GM19438 (cell line): ENCODE results near the gene SETD4.

Experiments used
- ATAC-seq: cut with Tn5 transposase; IDR thresholded peaks from one replicate; pipeline ENCODE4 v1.9.1; 2021; ENCODE audit warnings: low read depth; ENCODE audit not compliant: unreplicated experiment

SETD4 gene

DNA sequence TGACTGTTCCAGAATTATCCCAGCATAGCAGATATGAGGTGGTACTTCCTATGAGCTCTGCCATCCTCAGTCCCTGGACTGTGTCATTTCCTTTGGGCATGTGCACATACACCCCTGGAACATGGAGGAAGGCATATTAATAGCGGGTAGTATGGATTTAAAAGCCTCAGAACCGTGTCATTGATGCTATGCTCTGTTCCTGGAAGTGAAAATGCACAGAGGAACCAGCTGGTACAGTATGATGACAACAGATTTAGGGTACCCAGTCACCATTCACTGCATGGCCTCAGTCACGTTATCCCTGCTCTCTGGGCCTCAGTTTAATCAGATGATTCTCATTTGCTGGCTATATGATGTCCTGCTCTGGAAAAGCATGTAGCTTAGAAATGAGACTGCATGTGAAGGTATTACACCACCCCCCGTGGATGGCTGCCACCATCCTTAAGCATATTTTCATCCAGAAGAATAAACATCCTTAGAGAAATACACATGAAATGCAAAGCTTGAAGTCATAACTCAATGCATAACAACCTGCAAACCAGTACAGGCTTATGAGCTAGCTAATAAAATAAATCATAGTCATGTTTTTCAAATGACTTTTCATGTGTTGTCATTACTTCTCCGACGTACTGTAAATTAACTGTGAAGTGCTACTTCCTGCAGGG lies 37.8 kb downstream of the SETD4 start:
- ATAC-seq, result no peak

DNA sequence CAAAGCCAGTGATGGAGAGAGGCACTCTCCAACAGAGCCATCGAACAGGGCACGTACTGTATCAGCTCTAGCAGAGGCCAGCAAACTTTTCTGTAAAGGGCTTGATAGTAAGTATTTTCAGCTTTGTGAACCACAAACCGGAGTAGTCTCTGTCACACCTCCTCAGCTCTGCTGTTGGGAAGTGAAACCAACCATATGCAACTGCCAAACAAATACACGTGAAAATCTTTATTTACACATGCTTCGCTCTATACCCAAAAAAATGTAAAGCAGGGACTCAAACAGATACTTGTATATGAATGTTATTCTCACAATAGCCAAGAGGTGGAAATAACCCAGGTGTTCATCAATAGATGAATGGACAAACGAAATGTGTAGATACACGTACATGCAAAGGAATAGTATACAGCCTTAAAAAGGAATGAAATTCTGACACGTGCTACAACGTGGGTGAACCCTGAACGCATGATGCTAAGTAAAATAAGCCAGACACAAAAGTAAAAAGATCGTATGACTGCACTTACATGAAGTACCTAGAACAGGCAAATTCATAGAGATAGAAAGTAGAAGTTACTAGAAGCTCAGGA lies 39.0 kb downstream of the SETD4 start:
- ATAC-seq, result peak; percentile 86

DNA sequence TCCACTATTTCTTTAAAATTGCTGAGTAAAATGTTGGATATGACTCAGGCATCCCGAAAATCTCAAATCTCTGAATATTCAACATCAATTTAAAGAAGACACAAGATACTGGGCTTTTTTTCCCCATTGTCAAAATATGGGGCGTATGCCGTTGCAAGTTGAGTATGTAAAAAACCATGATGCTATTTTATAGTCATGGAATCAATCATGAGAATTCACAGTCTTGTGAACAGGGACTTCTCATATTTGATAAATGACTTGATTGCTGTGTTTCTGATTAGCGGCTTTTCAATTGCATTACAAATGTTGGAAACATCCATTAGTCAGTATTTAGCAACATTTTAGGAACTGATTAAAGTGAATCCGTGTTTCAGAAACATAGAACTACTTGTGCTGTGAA lies 45.3 kb downstream of the SETD4 start:
- ATAC-seq, result no peak

DNA sequence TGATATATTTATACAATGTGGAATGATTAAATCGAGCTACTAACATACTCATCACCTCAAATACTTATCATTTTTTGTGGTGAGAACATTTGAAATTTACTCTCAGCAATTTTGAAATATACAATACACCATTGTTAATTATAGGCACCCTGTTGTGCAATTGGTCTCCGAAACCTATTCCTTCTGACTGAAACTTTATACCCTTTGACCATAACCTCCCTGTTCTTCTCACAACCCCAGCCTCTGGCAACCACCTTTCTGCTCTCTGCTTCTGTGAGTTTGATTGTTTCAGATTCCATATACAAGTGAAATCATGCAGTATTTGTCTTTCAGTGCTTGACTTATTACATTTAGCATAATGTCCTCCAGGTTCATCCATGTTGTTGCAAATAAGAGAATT lies 49.5 kb downstream of the SETD4 start:
- no peak for ATAC-seq

DNA sequence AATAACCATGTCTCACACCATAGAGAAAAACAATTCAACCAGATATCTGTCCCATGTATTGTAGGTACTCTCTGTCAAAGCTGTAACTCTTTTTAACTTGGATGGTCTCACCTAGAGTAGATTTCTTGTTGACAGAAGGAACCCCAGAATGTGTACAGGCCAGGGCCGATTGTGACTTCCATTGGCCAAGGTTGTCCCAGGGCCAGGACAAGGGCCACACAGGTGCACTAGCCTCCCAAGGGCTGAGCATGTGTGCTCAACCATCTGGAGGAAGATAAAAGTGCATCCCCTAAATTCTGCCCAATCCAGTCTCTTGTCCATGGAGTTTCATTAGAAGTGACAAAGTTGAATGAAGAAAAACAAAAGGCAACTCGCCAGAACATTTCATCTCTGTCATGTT lies 51.8 kb downstream of the SETD4 start:
- ATAC-seq, result no peak

DNA sequence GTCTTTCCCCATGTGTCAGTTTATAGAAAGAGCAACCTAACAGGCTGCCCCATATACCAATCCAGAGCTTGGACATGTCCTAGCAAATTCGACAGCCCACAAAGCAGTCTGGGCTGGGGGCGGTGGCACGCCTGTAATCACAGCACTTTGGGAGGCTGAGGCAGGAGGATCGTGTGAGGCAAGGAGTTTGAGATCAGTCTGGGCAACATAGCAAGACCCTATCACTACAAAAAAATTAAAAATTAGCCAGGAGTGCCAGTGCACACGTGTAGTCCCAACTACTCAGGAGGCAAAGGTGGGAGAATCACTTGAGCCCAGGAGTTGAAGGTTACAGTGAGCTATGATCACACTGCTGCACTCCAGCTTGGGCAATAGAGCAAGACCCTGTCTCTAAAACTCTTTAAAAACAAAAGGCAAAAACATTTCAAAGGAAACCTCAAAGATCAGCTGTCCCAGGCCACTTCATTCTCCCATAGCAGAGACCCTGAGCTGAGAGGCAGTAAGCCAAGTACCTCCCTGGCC lies 54.4 kb downstream of the SETD4 start:
- ATAC-seq, result no peak

DNA sequence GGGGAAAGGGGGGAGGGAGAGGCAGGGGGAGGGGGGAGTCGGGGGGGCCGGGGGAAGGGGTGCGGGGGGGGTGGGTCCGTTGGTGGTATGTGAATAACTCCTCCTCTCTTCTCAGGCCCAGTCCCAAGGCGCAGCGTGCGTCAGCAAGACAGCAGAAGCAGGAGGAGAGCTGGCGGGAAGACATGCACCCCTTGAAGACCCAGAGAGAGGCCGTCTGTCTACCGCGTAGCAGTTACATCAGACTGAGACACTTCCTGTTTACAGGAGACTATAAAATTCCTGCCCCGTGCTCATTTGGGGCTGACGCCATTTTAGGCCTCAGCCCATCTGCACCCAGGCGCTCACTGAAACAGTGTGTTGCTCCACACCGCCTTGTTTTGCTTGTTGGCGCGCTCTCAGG lies 55.3 kb downstream of the SETD4 start:
- ATAC-seq, result no peak

DNA sequence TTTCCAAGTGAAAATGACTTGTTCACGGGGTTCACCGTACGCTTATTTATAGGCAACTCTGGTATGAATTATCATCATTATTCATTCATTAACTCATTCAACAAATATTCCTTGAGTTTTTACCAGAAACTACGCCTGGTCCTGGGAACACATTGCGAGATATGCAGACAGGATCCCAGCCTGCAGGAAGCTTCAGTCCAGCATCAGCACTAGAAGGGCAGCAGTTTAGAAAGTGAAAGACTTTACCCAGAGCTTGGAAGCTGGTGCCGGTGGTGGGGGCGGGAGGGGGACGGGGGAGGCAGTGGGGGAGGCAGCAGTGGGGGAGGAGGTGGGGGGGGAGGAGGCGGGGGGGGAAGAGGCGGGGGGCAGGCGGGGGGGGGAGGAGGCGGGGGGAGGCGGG lies 55.9 kb downstream of the SETD4 start:
- ATAC-seq, result no peak

DNA sequence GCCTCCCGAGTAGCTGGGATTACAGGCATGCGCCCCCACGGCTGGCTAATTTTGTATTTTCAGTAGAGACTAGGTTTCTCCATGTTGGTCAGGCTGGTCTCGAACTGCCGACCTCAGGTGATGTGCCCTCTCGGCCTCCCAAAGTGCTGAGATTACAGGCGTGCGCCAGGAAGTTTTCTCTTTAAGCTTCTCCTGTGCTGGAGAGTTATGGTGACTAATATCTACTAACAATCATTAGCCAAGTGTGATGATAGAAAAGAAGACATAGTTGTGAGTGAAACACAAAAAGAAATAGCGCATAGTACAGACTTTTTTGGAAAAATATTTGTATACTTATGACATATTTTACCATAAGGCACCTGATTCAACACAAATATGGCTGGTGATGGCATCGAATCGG lies 56.5 kb downstream of the SETD4 start:
- no peak for ATAC-seq

DNA sequence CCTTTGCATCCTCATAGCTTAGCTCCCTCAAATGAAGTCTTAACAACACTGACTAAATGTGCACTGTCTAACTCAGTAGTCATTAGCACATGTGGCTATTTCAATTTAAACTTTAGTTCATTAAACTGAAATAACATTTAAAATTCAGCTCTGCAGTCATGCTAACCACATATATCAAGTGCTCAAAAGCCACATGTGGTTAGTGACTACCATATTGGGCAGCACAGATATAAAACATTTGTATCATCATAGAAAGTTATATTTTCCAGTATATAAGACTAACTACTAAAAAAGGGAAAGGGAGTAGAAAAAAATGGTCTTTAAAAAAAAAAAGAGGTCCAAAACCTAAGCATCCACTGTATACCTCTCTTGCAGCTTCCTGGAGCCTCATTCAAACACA lies 64.1 kb downstream of the SETD4 start:
- no peak for ATAC-seq

DNA sequence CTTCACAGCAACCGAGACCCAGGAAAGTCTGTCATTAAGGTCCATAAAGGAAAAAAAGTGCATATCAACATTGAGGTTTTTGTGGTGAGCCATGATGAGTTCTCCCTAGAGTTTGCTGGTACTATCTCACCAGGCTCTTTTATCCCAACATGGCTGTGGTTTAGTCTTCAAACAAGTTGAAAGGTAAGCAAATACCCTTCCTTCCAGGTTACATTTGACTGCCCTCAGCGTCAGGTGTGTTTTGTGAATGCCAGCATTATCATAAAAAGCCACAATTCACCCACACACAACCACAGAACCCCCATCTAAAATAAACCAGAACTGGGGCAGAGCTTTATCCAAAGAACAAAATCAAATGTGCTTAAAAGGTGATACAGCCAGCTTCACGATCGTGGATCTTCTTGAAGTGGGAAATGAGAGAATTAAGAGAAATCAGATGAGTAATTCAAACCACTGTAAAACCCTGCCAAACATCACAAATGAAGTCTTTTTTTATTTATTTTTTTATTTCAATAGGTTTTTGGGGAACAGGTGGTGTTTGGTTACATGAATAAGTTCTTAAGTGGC lies 64.7 kb downstream of the SETD4 start:
- no peak for ATAC-seq

DNA sequence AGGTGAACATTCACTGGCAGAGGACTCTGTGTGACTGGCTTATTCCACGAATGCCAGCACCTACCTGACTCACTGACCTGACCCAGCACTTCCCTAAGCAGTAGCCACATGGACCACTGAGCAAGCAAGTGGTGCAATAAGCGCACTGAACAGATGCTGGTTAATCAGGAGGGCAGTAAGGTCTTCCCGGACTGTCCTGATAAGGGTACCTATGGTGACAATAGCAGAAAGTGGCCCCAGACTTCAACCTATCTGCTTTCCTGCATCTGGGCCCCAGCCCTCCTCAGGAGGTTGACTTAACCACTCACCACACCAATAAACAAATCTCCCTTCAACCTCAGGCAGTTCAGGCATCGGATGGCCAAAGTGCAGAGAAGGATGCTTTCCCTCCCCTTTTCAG lies 65.7 kb downstream of the SETD4 start:
- ATAC-seq, result no peak

DNA sequence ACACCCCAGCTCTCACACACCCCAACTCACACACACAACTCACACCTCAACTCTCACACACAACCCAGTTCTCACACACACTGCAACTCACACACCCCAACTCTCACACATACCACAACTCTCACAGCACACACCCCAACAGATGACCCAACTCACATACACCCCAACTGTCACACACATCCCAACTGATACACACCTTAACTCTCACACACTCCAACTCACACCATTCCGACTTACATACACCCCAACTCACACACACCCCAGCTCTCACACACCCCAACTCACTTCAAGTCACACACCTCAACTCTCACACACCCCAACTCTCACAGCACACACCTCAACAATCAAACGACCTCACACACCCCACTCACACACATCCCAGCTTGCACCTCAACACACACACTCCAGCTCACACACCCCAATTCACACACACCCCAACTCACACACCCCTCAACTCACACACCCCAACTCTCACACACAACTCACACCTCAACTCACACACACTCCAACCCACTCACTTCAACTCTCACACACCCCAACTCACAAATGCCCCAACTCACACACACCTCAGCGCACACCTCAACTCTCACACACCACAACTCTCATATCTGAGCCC lies 66.3 kb downstream of the SETD4 start:
- no peak for ATAC-seq

DNA sequence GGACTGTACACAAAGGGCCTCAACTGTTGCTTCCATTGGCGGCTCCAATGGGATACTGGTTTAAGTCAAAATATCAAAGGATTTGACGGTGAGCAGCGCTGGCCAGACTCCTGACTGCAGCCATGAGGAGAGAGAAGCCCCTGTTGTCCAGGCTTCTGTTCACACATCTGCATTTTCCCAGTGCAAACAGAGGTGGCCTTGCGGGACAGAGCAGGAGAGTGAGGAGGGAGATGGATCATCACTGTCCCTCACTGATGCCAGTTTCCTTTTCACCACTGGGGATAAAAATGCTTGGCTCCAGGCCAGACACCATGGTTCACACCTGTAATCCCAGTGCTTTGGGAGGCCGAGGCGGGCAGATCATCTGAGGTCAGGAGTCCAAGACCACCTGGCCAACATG lies 69.2 kb downstream of the SETD4 start:
- no peak for ATAC-seq

DNA sequence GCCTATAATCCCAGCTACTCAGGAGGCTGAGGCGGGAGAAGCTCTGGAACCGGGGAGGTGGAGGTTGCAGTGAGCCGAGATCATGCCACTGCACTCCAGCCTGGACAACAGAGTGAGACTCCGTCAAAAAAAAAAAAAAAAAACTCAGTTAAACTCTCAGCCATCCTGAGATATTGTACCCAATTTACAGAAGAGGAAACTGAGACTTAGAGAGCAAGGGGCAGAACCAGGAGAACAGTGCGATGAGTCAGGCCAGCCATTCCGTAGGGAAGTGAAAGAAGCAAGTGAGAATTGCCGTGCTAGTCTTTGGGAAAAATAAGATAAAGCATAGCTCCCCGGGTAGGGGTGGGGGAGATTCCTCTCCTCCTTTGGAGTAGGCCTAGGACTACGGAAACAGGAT lies 69.7 kb downstream of the SETD4 start:
- ATAC-seq, result no peak

DNA sequence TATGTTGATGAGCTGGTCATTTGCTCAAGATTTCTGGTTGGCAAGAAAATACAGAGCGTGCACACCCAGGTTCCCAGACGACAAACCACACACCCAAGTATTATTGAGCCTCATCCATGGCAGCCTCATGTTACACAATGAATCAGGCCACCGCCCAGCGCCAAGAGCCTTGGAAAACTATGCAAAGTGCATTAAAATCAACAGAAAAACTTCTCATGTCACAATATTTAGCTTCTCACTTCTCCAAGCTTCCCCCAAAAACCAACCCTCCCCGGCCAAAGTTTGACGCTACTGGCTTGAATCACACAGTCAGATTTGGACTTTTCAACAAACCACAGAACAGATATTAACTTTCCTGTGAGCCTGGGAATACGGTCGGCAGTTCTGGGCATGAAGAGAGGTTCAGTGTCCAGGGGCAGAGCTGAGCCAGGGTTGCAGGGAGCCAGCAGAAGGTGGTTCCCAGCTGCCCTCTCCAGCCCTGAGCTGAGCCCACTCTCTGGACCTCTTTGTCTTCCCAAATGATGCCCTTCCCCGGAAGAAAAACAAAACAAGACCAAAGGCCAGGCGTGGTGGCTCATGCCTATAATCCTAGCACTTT lies 71.1 kb downstream of the SETD4 start:
- no peak for ATAC-seq

DNA sequence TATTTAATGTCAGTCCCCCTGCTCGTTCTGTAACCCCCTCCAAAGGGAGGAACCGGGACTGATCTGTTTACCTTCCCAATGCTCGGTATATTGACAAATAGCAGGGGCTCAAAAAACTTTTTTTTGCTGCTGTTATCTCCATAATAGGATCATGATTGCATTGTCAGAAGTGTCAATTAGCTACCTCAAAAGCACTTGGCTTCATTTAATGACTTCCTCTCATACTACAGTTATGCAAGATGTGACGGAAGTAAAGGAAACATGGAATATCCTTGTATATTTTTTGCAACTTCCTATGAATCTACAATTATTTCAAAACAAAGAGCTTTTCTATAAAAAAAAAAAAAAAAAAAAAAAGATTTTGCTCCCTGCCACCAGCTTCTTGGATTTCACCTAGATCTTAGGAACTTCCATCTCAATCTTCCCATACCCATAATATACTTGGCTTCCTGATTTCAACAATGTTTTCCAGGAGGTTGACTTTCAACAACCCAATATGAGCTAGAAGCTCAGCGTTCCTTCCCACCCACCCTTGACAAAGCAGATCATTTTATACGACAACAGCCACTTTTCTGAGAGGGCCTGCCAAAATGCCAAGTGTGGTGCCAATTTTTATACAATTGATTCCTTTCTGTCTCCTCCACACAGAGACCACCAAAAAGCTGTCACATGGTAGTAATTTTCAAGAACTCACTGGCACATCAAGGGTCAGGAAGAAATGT lies 71.7 kb downstream of the SETD4 start:
- no peak for ATAC-seq

DNA sequence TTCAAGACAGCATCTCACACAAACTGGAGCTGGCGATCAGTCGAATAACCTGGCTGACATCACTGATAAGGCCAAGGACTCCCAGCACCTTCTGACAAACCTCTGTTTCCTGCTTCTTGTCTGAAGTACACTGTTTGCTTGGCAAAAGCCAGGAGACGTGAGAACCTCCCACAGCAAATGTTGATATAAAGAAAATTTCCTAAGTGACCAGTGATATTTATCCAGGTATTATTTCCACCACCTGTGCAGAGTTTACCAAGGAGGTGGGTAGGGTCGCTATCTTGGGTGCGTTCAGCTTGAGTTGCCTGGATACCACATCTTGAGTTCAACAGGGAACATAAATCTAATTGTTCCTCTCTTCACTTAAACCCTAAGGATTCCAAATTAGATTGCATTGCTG lies 72.9 kb downstream of the SETD4 start:
- ATAC-seq, result no peak

DNA sequence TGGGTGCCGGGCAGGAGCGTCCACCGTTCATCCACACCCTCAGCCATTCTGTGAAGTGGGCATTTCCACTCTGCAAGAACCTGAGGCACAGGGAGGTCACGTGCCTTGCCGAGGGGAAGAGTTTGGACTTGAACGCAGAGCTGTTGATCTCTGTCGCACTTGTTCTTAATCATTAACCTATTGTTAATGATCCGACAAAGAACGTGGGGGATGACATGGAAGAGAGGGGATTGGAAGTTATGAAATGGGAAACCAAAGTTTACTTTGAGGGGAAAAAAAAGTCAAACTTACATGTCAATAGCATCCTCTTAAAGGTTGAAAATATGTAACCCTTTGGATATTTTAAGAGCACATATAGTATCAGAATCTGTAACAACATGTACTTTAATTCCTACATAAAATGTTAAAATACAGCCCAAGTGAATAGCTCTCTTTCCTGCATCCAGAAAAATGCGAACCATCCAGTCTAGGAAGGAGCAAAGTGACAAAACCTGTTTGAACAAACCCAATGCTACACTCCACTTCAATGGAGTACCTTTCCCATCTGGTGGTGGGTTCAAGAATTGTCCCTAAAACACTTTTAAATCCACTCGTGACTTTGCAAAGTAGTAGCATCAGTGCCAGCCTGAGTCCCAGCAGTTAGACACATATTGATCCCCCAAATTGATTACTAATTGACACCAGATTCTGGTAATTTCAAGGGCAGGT lies 75.5 kb downstream of the SETD4 start:
- ATAC-seq, result no peak
